GM23338 (cell line): ENCODE results near the gene OR2B6. TPM values are rescaled to one million over a fixed set of nuclear protein-coding genes. Genes with fewer than 3 reads are reported as not detected.

Experiments used
- ATAC-seq: fragments of 200-7000 bp; cut with Tn5 transposase; 3 replicates; pipeline ENCODE4 v1.9.1; 2020
- DNase-seq: peaks from one replicate; pipeline ENCODE4 v3.0.0-alpha.2; 2015; ENCODE audit warnings: low spot score
- H2AFZ ChIP-seq: fragments of 200-600 bp; sonication (generic); 2 replicates; pipeline ENCODE4 v1.8.0; 2016; ENCODE audit warnings: antibody characterized with exemption, mild to moderate bottlenecking, moderate library complexity
- H3F3A ChIP-seq: fragments of 200-600 bp; sonication (generic); replicated peaks from 2 replicates; pipeline ENCODE4 v1.8.0; 2017; ENCODE audit warnings: antibody characterized with exemption, mixed run types, low read depth
- H3K27ac ChIP-seq: fragments of 200-600 bp; sonication (generic); 2 replicates; pipeline ENCODE4 v1.6.1; 2016; ENCODE audit warnings: low read depth
- H3K27me3 ChIP-seq: fragments of 200-600 bp; sonication (generic); 2 replicates; pipeline ENCODE4 v1.8.0; 2016; ENCODE audit warnings: mild to moderate bottlenecking, mixed run types, moderate library complexity; ENCODE audit not compliant: insufficient read depth
- H3K36me3 ChIP-seq: fragments of 200-600 bp; sonication (generic); 2 replicates; pipeline ENCODE4 v1.8.0; 2016; ENCODE audit warnings: mild to moderate bottlenecking; ENCODE audit not compliant: insufficient read depth
- H3K4me1 ChIP-seq: fragments of 200-600 bp; sonication (generic); 2 replicates; pipeline ENCODE4 v1.8.0; 2016; ENCODE audit warnings: mild to moderate bottlenecking, moderate library complexity; ENCODE audit not compliant: insufficient read depth
- H3K4me2 ChIP-seq: fragments of 200-600 bp; sonication (generic); 2 replicates; pipeline ENCODE4 v1.7.1; 2017; ENCODE audit warnings: mixed run types
- H3K4me3 ChIP-seq: fragments of 200-600 bp; sonication (generic); 2 replicates; pipeline ENCODE4 v1.6.1; 2016; ENCODE audit warnings: mixed run types
- H3K79me2 ChIP-seq: fragments of 200-600 bp; sonication (generic); replicated peaks from 2 replicates; pipeline ENCODE4 v1.8.0; 2017; ENCODE audit warnings: mild to moderate bottlenecking; ENCODE audit not compliant: insufficient read depth
- H3K9me2 ChIP-seq: fragments of 200-600 bp; sonication (generic); 2 replicates; pipeline ENCODE4 v1.8.0; 2017; ENCODE audit not compliant: insufficient read depth
- H4K20me1 ChIP-seq: fragments of 200-600 bp; sonication (generic); replicated peaks from 2 replicates; pipeline ENCODE4 v1.8.0; 2017; ENCODE audit warnings: mild to moderate bottlenecking; ENCODE audit not compliant: insufficient read depth
- H3K27ac Mint-ChIP-seq: 2 replicates; pipeline ENCODE4 v1.8.0; 2020; ENCODE audit warnings: inconsistent platforms, mild to moderate bottlenecking, moderate library complexity, mixed read lengths
- H3K27me3 Mint-ChIP-seq: 3 replicates; pipeline ENCODE4 v1.8.0; 2022; ENCODE audit warnings: low read depth, mild to moderate bottlenecking, moderate library complexity, mixed read lengths, inconsistent platforms; ENCODE audit not compliant: insufficient read depth, poor library complexity
- H3K36me3 Mint-ChIP-seq: 3 replicates; pipeline ENCODE4 v1.8.0; 2021; ENCODE audit warnings: low read depth, mild to moderate bottlenecking, inconsistent platforms, moderate library complexity, mixed read lengths
- H3K4me1 Mint-ChIP-seq: 3 replicates; pipeline ENCODE4 v1.8.0; 2020; ENCODE audit warnings: mild to moderate bottlenecking, inconsistent platforms, mixed read lengths
- H3K4me3 Mint-ChIP-seq: 3 replicates; pipeline ENCODE4 v1.8.0; 2021; ENCODE audit warnings: moderate library complexity, mild to moderate bottlenecking, inconsistent platforms, mixed read lengths
- H3K9me3 Mint-ChIP-seq: 3 replicates; pipeline ENCODE4 v1.8.0; 2020; ENCODE audit warnings: moderate library complexity, mild to moderate bottlenecking, inconsistent platforms, mixed read lengths
- CTCF ChIP-seq, 2 experiments: fragments of 200-600 bp in 1 of 2; sonication (generic) in 1 of 2; conservative IDR thresholded peaks; 2 replicates each; pipeline versions ENCODE4 v1.5.1 to v1.6.1; 2016 to 2017; ENCODE audit warnings: antibody characterized with exemption in 2 of 2, low read depth in 2 of 2, mild to moderate bottlenecking in 2 of 2, moderate library complexity in 1 of 2
- EZH2 ChIP-seq: fragments of 200-600 bp; sonication (generic); IDR thresholded peaks from one replicate; pipeline ENCODE4 v1.8.0; 2017; ENCODE audit warnings: antibody characterized with exemption, mild to moderate bottlenecking, low read depth; ENCODE audit not compliant: unreplicated experiment
- EZH2phosphoT487 ChIP-seq: fragments of 200-600 bp; sonication (generic); IDR thresholded peaks from one replicate; pipeline ENCODE4 v1.8.1; 2018; ENCODE audit warnings: antibody characterized with exemption; ENCODE audit not compliant: unreplicated experiment
- JUNB ChIP-seq: IDR thresholded peaks from one replicate; pipeline ENCODE4 v1.6.1; 2016; ENCODE audit warnings: antibody characterized with exemption; ENCODE audit not compliant: unreplicated experiment
- NANOG ChIP-seq: IDR thresholded peaks from 2 replicates; pipeline ENCODE4 v1.6.1; 2016; ENCODE audit warnings: antibody characterized with exemption, borderline replicate concordance
- POLR2AphosphoS5 ChIP-seq: IDR thresholded peaks from 2 replicates; pipeline ENCODE4 v1.6.1; 2016; ENCODE audit warnings: antibody characterized with exemption, low read depth
- STAT1 ChIP-seq: IDR thresholded peaks from one replicate; pipeline ENCODE4 v1.6.1; 2016; ENCODE audit warnings: antibody characterized with exemption; ENCODE audit not compliant: unreplicated experiment
- ZNF462 ChIP-seq: fragments of 250-450 bp; sonication (Bioruptor Pico); IDR thresholded peaks from 2 replicates; pipeline ENCODE4 v1.5.0; 2020; ENCODE audit warnings: mild to moderate bottlenecking, moderate library complexity
- polyA plus RNA-seq: library from polyadenylated mRNA; unstranded; fragments of >200 nt; fragmentation: Nextera tagmentation; extraction: Ambion mirVana; gene quantifications from 2 replicates; pipeline ENCODE4 v1.2.1, GENCODE V29; 2016
- total RNA-seq: library from RNA; depleted of rRNA; stranded (reverse); fragments of >200 nt; shearing (Covaris generic); gene quantifications from 2 replicates; pipeline ENCODE4 v1.2.3, GENCODE V29; 2014

OR2B6 gene
- total and polyA plus RNA-seq, 2 experiments from 2014 or later, result 0.45 TPM; not detected in 1

GRCh38 chr6:27911956-27912446, 45.0 kb upstream of the OR2B6 start, which contains the start of gene OR2B2:
OR2B2 (minus strand) TSS chr6:27912396; CDS start chr6:27912319, 77 bp downstream.
- Mint-ChIP-seq H3K27ac (no peak within 1 kb of the TSS), H3K9me3 (no peaks in the 10 kb centered on the region), H3K36me3 (no peaks in the 10 kb centered on the region), H3K4me3 (no peak within 1 kb of the TSS), H3K4me1 (no peaks in the 10 kb centered on the region; the same call in 2 of the 3 replicates), H3K27me3 (peaks cover 2% of the 10 kb centered on the region)
- DNase-seq (no peak), ATAC-seq (no peak)
- no peak within 1 kb of the TSS for H3K4me2 ChIP-seq
- no peak within 1 kb of the TSS for H3K4me3 ChIP-seq
- H3K9me2 ChIP-seq, result no peaks in the 10 kb centered on the region
- H2AFZ ChIP-seq, result no peak within 1 kb of the TSS
- TF ChIP-seq JUNB, result no peak
- no peak for TF ChIP-seq EZH2phosphoT487
- TF ChIP-seq EZH2, result no peak
- no peak for TF ChIP-seq CTCF (conservative IDR thresholded peaks at IDR 0.05; ENCODE audit: low read depth in 2 of 2)
- TF ChIP-seq POLR2AphosphoS5, result no peak
- TF ChIP-seq NANOG, result no peak
- TF ChIP-seq STAT1, result no peak
- H3K27ac ChIP-seq, result no peak within 1 kb of the TSS
- no peaks in the 10 kb centered on the region for H3F3A ChIP-seq
- H3K36me3 ChIP-seq, result no peaks in the 10 kb centered on the region
- no peaks in the 10 kb centered on the region for H3K79me2 ChIP-seq
- H4K20me1 ChIP-seq, result no peaks in the 10 kb centered on the region
- no peaks in the 10 kb centered on the region for H3K4me1 ChIP-seq
- H3K27me3 ChIP-seq, result no peaks in the 10 kb centered on the region

- Histone ChIP-seq H3F3A (no peaks in the 10 kb centered on the region), H2AFZ (no peak overlapping the region), H3K36me3 (no peaks in the 10 kb centered on the region), H3K27me3 (no peaks in the 10 kb centered on the region), H3K4me2 (no peak overlapping the region), H4K20me1 (no peaks in the 10 kb centered on the region), H3K4me1 (no peaks in the 10 kb centered on the region), H3K4me3 (no peak overlapping the region), H3K79me2 (no peaks in the 10 kb centered on the region), H3K9me2 (no peaks in the 10 kb centered on the region), H3K27ac (no peak overlapping the region)
- Mint-ChIP-seq H3K36me3 (peaks cover under 1% of the 10 kb centered on the region; the same call in 1 of the 3 replicates), H3K4me3 (no peak overlapping the region), H3K9me3 (peaks cover 6% of the 10 kb centered on the region; the same call in 2 of the 3 replicates), H3K27ac (no peak overlapping the region), H3K27me3 (no peaks in the 10 kb centered on the region), H3K4me1 (no peaks in the 10 kb centered on the region)
- DNase-seq, result no peak
- ATAC-seq, result no peak
- TF ChIP-seq NANOG, result no peak
- no peak for TF ChIP-seq ZNF462 (CRISPR knock-in tag)
- TF ChIP-seq CTCF (conservative IDR thresholded peaks at IDR 0.05; ENCODE audit: low read depth in 2 of 2), result no peak
Measured at GRCh38 chr6:27922949-27923348, 34.1 kb upstream of the OR2B6 start.
